ENCODE measurements around the gene URAD.
"Not testable (repeated sequence)": the region's sequence is repeated elsewhere in the genome, so short reads cannot be mapped to it uniquely, and the experiment has no call there.

The URAD gene

GRCh38 chr13:28013482-28013881 is 25.0 kb upstream of the URAD start:
- Mint-ChIP-seq H3K27me3 (peaks cover 59% of the 10 kb centered on the region), H3K27ac (ENCODE audit: low read depth) (no peak overlapping the region), H3K36me3 (ENCODE audit: insufficient read depth) (no peaks in the 10 kb centered on the region), H3K4me1 (peaks cover 5% of the 10 kb centered on the region), H3K4me3 (no peak overlapping the region), H3K9me3 (no peaks in the 10 kb centered on the region)
- DNase-seq (ENCODE audit: low spot score in 2 of 2) (no peak), ATAC-seq (replicated peaks; ENCODE audit: extremely low read depth, poor library complexity, severe bottlenecking) (no peak)

- no peak for ATAC-seq (replicated peaks; ENCODE audit: extremely low read depth, poor library complexity, severe bottlenecking)
- Mint-ChIP-seq H3K27ac (ENCODE audit: low read depth) (no peak overlapping the region), H3K4me1 (peaks cover 5% of the 10 kb centered on the region), H3K4me3 (no peak overlapping the region), H3K27me3 (peaks cover 59% of the 10 kb centered on the region), H3K9me3 (no peaks in the 10 kb centered on the region), H3K36me3 (ENCODE audit: insufficient read depth) (no peaks in the 10 kb centered on the region)
- DNase-seq (ENCODE audit: low spot score in 2 of 2): no peak
These were observed 24.4 kb upstream of the URAD start for GRCh38 chr13:28012896-28013295.

- no peak overlapping the region for H3K27ac Mint-ChIP-seq (ENCODE audit: low read depth)
- no peaks in the 10 kb centered on the region for H3K9me3 Mint-ChIP-seq
- DNase-seq (ENCODE audit: low spot score in 2 of 2) (no peak), ATAC-seq (replicated peaks; ENCODE audit: extremely low read depth, poor library complexity, severe bottlenecking) (no peak)
- no peak overlapping the region for H3K4me3 Mint-ChIP-seq
- H3K27me3 Mint-ChIP-seq: peaks cover 59% of the 10 kb centered on the region
- no peaks in the 10 kb centered on the region for H3K36me3 Mint-ChIP-seq (ENCODE audit: insufficient read depth)
- H3K4me1 Mint-ChIP-seq: peaks cover 5% of the 10 kb centered on the region
These were observed 23.9 kb upstream of the URAD start for GRCh38 chr13:28012383-28012782.

- Mint-ChIP-seq H3K36me3 (ENCODE audit: insufficient read depth) (peaks cover 1% of the 10 kb centered on the region), H3K4me3 (no peak overlapping the region), H3K9me3 (no peaks in the 10 kb centered on the region), H3K4me1 (peaks cover 5% of the 10 kb centered on the region), H3K27ac (ENCODE audit: low read depth) (no peak overlapping the region), H3K27me3 (peaks cover 53% of the 10 kb centered on the region)
- DNase-seq (ENCODE audit: low spot score in 2 of 2): no peak
- ATAC-seq (replicated peaks; ENCODE audit: extremely low read depth, poor library complexity, severe bottlenecking): no peak
These were observed 21.6 kb upstream of the URAD start for GRCh38 chr13:28010046-28010445.

- H3K36me3 Mint-ChIP-seq (ENCODE audit: insufficient read depth); ATAC-seq (replicated peaks; ENCODE audit: extremely low read depth, poor library complexity, severe bottlenecking); DNase-seq (ENCODE audit: low spot score in 2 of 2); H3K4me1 Mint-ChIP-seq; H3K27ac Mint-ChIP-seq (ENCODE audit: low read depth); H3K27me3 Mint-ChIP-seq; H3K4me3 Mint-ChIP-seq; H3K9me3 Mint-ChIP-seq: not testable (repeated sequence)
These were observed 16.5 kb upstream of the URAD start for GRCh38 chr13:28005016-28005415.

GRCh38 chr13:28002886-28003698 is 14.6 kb upstream of the URAD start:
- H3K27me3 Mint-ChIP-seq: no peaks in the 10 kb centered on the region

GRCh38 chr13:28001837-28002473 is 13.5 kb upstream of the URAD start:
- no peaks in the 10 kb centered on the region for H3K9me3 Mint-ChIP-seq
- ATAC-seq (replicated peaks; ENCODE audit: extremely low read depth, poor library complexity, severe bottlenecking): no peak
- no peaks in the 10 kb centered on the region for H3K27me3 Mint-ChIP-seq
- no peak overlapping the region for H3K27ac Mint-ChIP-seq (ENCODE audit: low read depth)
- H3K4me1 Mint-ChIP-seq: no peaks in the 10 kb centered on the region
- no peak overlapping the region for H3K4me3 Mint-ChIP-seq
- no peak for DNase-seq (ENCODE audit: low spot score in 2 of 2)
- peaks cover 1% of the 10 kb centered on the region for H3K36me3 Mint-ChIP-seq (ENCODE audit: insufficient read depth)

More at GRCh38 chr13:28002886-28003698, 14.6 kb upstream of the URAD start:
- ATAC-seq (replicated peaks; ENCODE audit: extremely low read depth, poor library complexity, severe bottlenecking) (no peak), DNase-seq (ENCODE audit: low spot score in 2 of 2) (no peak)
- H3K4me3 Mint-ChIP-seq: no peak overlapping the region
- H3K36me3 Mint-ChIP-seq (ENCODE audit: insufficient read depth): peaks cover 1% of the 10 kb centered on the region
- H3K4me1 Mint-ChIP-seq: no peaks in the 10 kb centered on the region
- H3K9me3 Mint-ChIP-seq: no peaks in the 10 kb centered on the region
- no peak overlapping the region for H3K27ac Mint-ChIP-seq (ENCODE audit: low read depth)

- Mint-ChIP-seq H3K36me3 (ENCODE audit: insufficient read depth) (no peaks in the 10 kb centered on the region), H3K27ac (ENCODE audit: low read depth) (no peak overlapping the region), H3K4me1 (no peaks in the 10 kb centered on the region), H3K27me3 (no peaks in the 10 kb centered on the region), H3K9me3 (no peaks in the 10 kb centered on the region), H3K4me3 (no peak overlapping the region)
- ATAC-seq (replicated peaks; ENCODE audit: extremely low read depth, poor library complexity, severe bottlenecking) (no peak), DNase-seq (ENCODE audit: low spot score in 2 of 2) (no peak)
These were observed 12.6 kb upstream of the URAD start for GRCh38 chr13:28001049-28001448.

GRCh38 chr13:28000567-28000966 is 12.1 kb upstream of the URAD start:
- Mint-ChIP-seq H3K4me1 (no peaks in the 10 kb centered on the region), H3K27me3 (no peaks in the 10 kb centered on the region), H3K36me3 (ENCODE audit: insufficient read depth) (no peaks in the 10 kb centered on the region), H3K9me3 (no peaks in the 10 kb centered on the region), H3K4me3 (no peak overlapping the region), H3K27ac (ENCODE audit: low read depth) (no peak overlapping the region)
- ATAC-seq (replicated peaks; ENCODE audit: extremely low read depth, poor library complexity, severe bottlenecking) (no peak), DNase-seq (ENCODE audit: low spot score in 2 of 2) (no peak)

GRCh38 chr13:27997904-27998522 is 9.5 kb upstream of the URAD start:
- no peak overlapping the region for H3K4me3 Mint-ChIP-seq
- no peaks in the 10 kb centered on the region for H3K36me3 Mint-ChIP-seq (ENCODE audit: insufficient read depth)
- DNase-seq (ENCODE audit: low spot score in 2 of 2) (no peak), ATAC-seq (replicated peaks; ENCODE audit: extremely low read depth, poor library complexity, severe bottlenecking) (no peak)
- no peaks in the 10 kb centered on the region for H3K27me3 Mint-ChIP-seq
- H3K4me1 Mint-ChIP-seq: no peaks in the 10 kb centered on the region
- H3K9me3 Mint-ChIP-seq: no peaks in the 10 kb centered on the region
- H3K27ac Mint-ChIP-seq (ENCODE audit: low read depth): no peak overlapping the region

- no peaks in the 10 kb centered on the region for H3K9me3 Mint-ChIP-seq
- H3K4me1 Mint-ChIP-seq: no peaks in the 10 kb centered on the region
- ATAC-seq (replicated peaks; ENCODE audit: extremely low read depth, poor library complexity, severe bottlenecking) (no peak), DNase-seq (ENCODE audit: low spot score in 2 of 2) (no peak)
- H3K4me3 Mint-ChIP-seq: no peak overlapping the region
- peaks cover 24% of the 10 kb centered on the region for H3K27me3 Mint-ChIP-seq
- H3K36me3 Mint-ChIP-seq (ENCODE audit: insufficient read depth): no peaks in the 10 kb centered on the region
- H3K27ac Mint-ChIP-seq (ENCODE audit: low read depth): no peak overlapping the region
These were observed 3.4 kb upstream of the URAD start for GRCh38 chr13:27991881-27992280.

- Mint-ChIP-seq H3K36me3 (ENCODE audit: insufficient read depth) (no peaks in the 10 kb centered on the region), H3K27ac (ENCODE audit: low read depth) (no peak overlapping the region), H3K27me3 (peaks cover 68% of the 10 kb centered on the region), H3K4me1 (peaks cover 5% of the 10 kb centered on the region), H3K4me3 (no peak overlapping the region), H3K9me3 (no peaks in the 10 kb centered on the region)
- ATAC-seq (replicated peaks; ENCODE audit: extremely low read depth, poor library complexity, severe bottlenecking) (no peak), DNase-seq (ENCODE audit: low spot score in 2 of 2) (no peak)
These were observed 2.9 kb downstream of the URAD start for GRCh38 chr13:27985600-27985999.

- no peak for DNase-seq (ENCODE audit: low spot score in 2 of 2)
- no peak overlapping the region for H3K4me3 Mint-ChIP-seq
- no peaks in the 10 kb centered on the region for H3K36me3 Mint-ChIP-seq (ENCODE audit: insufficient read depth)
- no peaks in the 10 kb centered on the region for H3K9me3 Mint-ChIP-seq
- H3K27me3 Mint-ChIP-seq: peaks cover 81% of the 10 kb centered on the region
- peaks cover 14% of the 10 kb centered on the region for H3K4me1 Mint-ChIP-seq
- no peak overlapping the region for H3K27ac Mint-ChIP-seq (ENCODE audit: low read depth)
- no peak for ATAC-seq (replicated peaks; ENCODE audit: extremely low read depth, poor library complexity, severe bottlenecking)
These were observed 6.1 kb downstream of the URAD start for GRCh38 chr13:27982361-27982760.
